ENCODE measurements around the gene OR7G2. TPM values are rescaled to one million over a fixed set of nuclear protein-coding genes. Genes with fewer than 3 reads are reported as not detected.
"Not testable (repeated sequence)": the region's sequence is repeated elsewhere in the genome, so short reads cannot be mapped to it uniquely, and the experiment has no call there.

The OR7G2 gene
- total and polyA plus RNA-seq, 3 experiments from 2014 or later: not detected

- Histone ChIP-seq H3K4me1 (ENCODE audit: insufficient read depth, low read length) (no peaks in the 10 kb centered on the region), H3K27ac (ENCODE audit: low read depth, low read length) (no peak overlapping the region), H3K27me3 (ENCODE audit: insufficient read depth, low read length, poor library complexity, severe bottlenecking) (no peaks in the 10 kb centered on the region), H3K4me3 (ENCODE audit: low read length) (no peak overlapping the region), H3K9me3 (ENCODE audit: low read length) (no peaks in the 10 kb centered on the region), H3K36me3 (ENCODE audit: insufficient read depth, low read length) (no peaks in the 10 kb centered on the region)
- Mint-ChIP-seq H3K4me3 (no peak overlapping the region), H3K27me3 (peaks cover 5 to 6% of the 10 kb centered on the region in 2 donors), H3K9me3 (peaks cover 0 to 2% (median 0%) of the 10 kb centered on the region in 5 donors), H3K36me3 (no peaks in the 10 kb centered on the region), H3K27ac (no peak overlapping the region), H3K4me1 (no peaks in the 10 kb centered on the region)
- DNase-seq: no peak
- CTCF ChIA-PET: no interaction called here
- POLR2A ChIA-PET: no interaction called here
These were observed 53.1 kb downstream of the OR7G2 start for GRCh38 chr19:9054207-9054606.

GRCh38 chr19:9053674-9054073, 53.6 kb downstream of the OR7G2 start:
- H3K4me1 ChIP-seq (ENCODE audit: insufficient read depth, low read length); H3K27ac ChIP-seq (ENCODE audit: low read depth, low read length); CTCF ChIA-PET; H3K4me3 ChIP-seq (ENCODE audit: low read length); DNase-seq; POLR2A ChIA-PET; H3K27me3 ChIP-seq (ENCODE audit: insufficient read depth, low read length, poor library complexity, severe bottlenecking); H3K4me3 Mint-ChIP-seq; H3K36me3 ChIP-seq (ENCODE audit: insufficient read depth, low read length); H3K4me1 Mint-ChIP-seq; H3K9me3 ChIP-seq (ENCODE audit: low read length); H3K36me3 Mint-ChIP-seq; H3K27ac Mint-ChIP-seq; H3K9me3 Mint-ChIP-seq; H3K27me3 Mint-ChIP-seq: not testable (repeated sequence)

DNA sequence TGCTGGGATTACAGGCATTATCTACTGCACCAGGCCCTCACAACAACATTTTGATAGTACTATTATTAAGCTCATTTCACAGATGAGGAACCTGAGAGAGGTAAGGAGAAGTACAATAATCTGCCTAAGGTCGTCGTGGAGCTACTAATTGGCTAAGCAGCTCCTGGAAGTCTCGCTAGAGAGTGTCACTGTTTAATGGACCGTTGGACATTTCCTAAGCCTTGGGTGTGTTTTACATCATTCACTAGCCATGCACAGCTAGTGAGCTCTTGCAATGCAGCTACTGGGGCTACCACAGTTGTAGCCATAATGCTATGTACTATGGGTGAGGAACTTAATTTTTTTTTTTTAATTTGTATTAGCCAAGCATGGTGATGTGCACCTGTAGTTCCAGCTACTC, 54.4 kb downstream of the OR7G2 start:
- POLR2A ChIA-PET: no interaction called here
- Mint-ChIP-seq H3K36me3 (no peaks in the 10 kb centered on the region), H3K27me3 (peaks cover 5 to 8% of the 10 kb centered on the region in 2 donors), H3K27ac (no peak overlapping the region), H3K4me3 (no peak overlapping the region), H3K9me3 (peaks cover 0 to 2% (median 0%) of the 10 kb centered on the region in 5 donors), H3K4me1 (no peaks in the 10 kb centered on the region)
- H3K27ac ChIP-seq (ENCODE audit: low read depth, low read length): no peak overlapping the region
- no peak for DNase-seq
- H3K4me3 ChIP-seq (ENCODE audit: low read length): no peak overlapping the region
- H3K4me1 ChIP-seq (ENCODE audit: insufficient read depth, low read length): no peaks in the 10 kb centered on the region
- no peaks in the 10 kb centered on the region for H3K9me3 ChIP-seq (ENCODE audit: low read length)
- no peaks in the 10 kb centered on the region for H3K27me3 ChIP-seq (ENCODE audit: insufficient read depth, low read length, poor library complexity, severe bottlenecking)
- CTCF ChIA-PET: no interaction called here
- H3K36me3 ChIP-seq (ENCODE audit: insufficient read depth, low read length): no peaks in the 10 kb centered on the region

Other genes with a start within 250 kb of the OR7G2 start
- under 1 TPM; under 0.01 to 0.02 TPM for gene MUC16, start 97.1 kb downstream of the OR7G2 start, total RNA-seq
- gene MUC16, start 97.1 kb downstream of the OR7G2 start, polyA plus RNA-seq: 0.02 TPM
- gene OR1M1, start 20.4 kb downstream of the OR7G2 start, total RNA-seq: not detected
- not detected for gene OR1M1, start 20.4 kb downstream of the OR7G2 start, polyA plus RNA-seq
- gene OR7G1, start 8.3 kb upstream of the OR7G2 start, total RNA-seq: not detected
- gene OR7G1, start 8.3 kb upstream of the OR7G2 start, polyA plus RNA-seq: not detected
- gene OR7G3, start 19.5 kb upstream of the OR7G2 start, total RNA-seq: not detected
- not detected for gene OR7G3, start 19.5 kb upstream of the OR7G2 start, polyA plus RNA-seq
- 10 to 100 TPM; 54.1 to 59.7 TPM for gene ZNF317, start 32.9 kb upstream of the OR7G2 start, total RNA-seq
- 50.7 TPM for gene ZNF317, start 32.9 kb upstream of the OR7G2 start, polyA plus RNA-seq
- not detected for gene OR7D2, start 71.5 kb upstream of the OR7G2 start, total RNA-seq
- gene OR7D2, start 71.5 kb upstream of the OR7G2 start, polyA plus RNA-seq: not detected
- gene OR7D4, start 112.1 kb upstream of the OR7G2 start, total RNA-seq: not detected
- gene OR7D4, start 112.1 kb upstream of the OR7G2 start, polyA plus RNA-seq: not detected
- gene OR7E24, start 143.5 kb upstream of the OR7G2 start, total RNA-seq: not detected
- not detected for gene OR7E24, start 143.5 kb upstream of the OR7G2 start, polyA plus RNA-seq
- gene ZNF699, start 202.4 kb upstream of the OR7G2 start, total RNA-seq: 1 to 10 TPM; 5.5 to 5.9 TPM
- gene ZNF699, start 202.4 kb upstream of the OR7G2 start, polyA plus RNA-seq: 11.3 TPM
- gene ZNF559, start 216.7 kb upstream of the OR7G2 start, total RNA-seq: 10 to 100 TPM; 14.2 to 17.3 TPM
- gene ZNF559, start 216.7 kb upstream of the OR7G2 start, polyA plus RNA-seq: 36.2 TPM

Measured in CD8-positive, alpha-beta memory T cell (primary cell).